Loucy (cell line): Measurements from ENCODE around the gene POLR2H.

Experiments used
- EZH2phosphoT487 ChIP-seq: fragments of 200-600 bp; IDR thresholded peaks from 2 replicates; pipeline ENCODE4 v1.6.1; 2018; ENCODE audit warnings: antibody characterized with exemption, mild to moderate bottlenecking, moderate library complexity, borderline replicate concordance
- TF ChIP-seq, protein P1 (sequence below): fragments of 200-600 bp; sonication (generic); conservative IDR thresholded peaks from 2 replicates; pipeline ENCODE4 v1.5.1; 2014; ENCODE audit warnings: mild to moderate bottlenecking, antibody characterized with exemption, low read length

DNA sequence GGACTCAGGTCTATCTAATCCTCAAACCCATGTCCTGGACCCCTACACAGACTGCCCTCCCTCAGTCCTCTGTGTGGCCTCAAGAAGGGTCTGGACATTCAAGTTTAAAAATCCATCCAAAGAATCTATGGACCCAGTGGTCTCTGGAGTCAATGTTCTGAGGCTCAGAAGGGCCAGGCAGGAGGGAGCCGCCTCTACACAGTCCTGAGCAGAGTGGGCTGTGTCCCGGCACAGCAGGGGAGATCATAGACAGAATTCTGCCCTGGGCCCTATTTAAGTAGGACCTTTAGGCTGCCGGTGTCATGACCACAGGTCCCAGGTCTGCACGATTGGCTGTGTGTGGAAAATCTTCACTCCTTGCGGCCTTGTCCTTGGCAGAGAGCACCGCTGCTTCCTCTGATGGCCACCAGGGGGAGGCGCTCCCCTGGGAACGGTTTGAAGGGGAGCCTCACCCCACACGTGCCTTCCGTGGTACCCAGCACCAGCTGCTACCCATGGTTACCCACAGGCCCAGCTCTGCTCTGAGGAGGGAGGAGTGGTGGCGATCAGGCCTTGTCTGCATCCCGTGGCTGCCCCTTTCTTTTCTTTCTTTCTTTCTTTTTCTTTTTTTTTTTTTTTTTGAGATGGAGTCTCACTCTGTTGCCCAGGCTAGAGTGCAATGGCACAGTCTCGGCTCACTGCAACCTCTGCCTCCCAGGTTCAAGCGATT, 56.3 kb downstream of the POLR2H start:
- TF ChIP-seq, protein P1, sequence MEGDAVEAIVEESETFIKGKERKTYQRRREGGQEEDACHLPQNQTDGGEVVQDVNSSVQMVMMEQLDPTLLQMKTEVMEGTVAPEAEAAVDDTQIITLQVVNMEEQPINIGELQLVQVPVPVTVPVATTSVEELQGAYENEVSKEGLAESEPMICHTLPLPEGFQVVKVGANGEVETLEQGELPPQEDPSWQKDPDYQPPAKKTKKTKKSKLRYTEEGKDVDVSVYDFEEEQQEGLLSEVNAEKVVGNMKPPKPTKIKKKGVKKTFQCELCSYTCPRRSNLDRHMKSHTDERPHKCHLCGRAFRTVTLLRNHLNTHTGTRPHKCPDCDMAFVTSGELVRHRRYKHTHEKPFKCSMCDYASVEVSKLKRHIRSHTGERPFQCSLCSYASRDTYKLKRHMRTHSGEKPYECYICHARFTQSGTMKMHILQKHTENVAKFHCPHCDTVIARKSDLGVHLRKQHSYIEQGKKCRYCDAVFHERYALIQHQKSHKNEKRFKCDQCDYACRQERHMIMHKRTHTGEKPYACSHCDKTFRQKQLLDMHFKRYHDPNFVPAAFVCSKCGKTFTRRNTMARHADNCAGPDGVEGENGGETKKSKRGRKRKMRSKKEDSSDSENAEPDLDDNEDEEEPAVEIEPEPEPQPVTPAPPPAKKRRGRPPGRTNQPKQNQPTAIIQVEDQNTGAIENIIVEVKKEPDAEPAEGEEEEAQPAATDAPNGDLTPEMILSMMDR: peak; percentile 90
- TF ChIP-seq EZH2phosphoT487: no peak
